Measurements from ENCODE around the gene FEN1. TPM values are rescaled to one million over a fixed set of nuclear protein-coding genes. Genes with fewer than 3 reads are reported as not detected.
A peak's percentile ranks its signal among the peaks of the same experiment; 100 is the strongest.

FEN1 gene
- total RNA-seq, 1 experiment from 2014 or later: 89.5 TPM

DNA sequence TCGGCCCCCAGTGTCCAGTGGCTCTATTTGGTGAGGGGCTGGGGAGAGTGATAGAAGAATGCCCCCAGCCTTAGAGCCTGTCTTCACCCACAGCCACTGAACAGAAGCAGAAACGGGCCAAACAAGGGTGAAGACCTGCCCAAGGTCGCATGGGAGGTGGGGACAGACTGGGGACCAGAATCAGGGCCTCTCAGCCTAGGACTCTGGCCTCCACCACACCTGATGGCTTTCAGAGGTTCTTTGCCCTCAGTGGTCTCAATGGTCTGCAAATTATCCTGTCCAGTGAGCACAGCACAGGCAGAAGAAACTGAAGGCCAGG, 44.8 kb upstream of the FEN1 start:
- no peak for ATAC-seq

More for the DNA sequence above, 44.8 kb upstream of the FEN1 start:
- intact Hi-C loops (cut with micrococcal nuclease): loop anchor here (1.0 to 2.0 kb wide), 3 partner anchors 28 to 360 kb away; no protein-coding TSS in a partner anchor
- no TSS peak for BruUV-seq (replicated peaks)
- no peaks in the 10 kb centered on the region for H4K20me1 ChIP-seq (ENCODE audit: insufficient read depth)
- TF ChIP-seq ZFX (IDR thresholded peaks at IDR 0.05) (no peak), EZH2phosphoT487 (IDR thresholded peaks at IDR 0.05; ENCODE audit: borderline replicate concordance) (no peak), ELF1 (IDR thresholded peaks at IDR 0.05; ENCODE audit: borderline replicate concordance, low read depth) (no peak), SIN3A (IDR thresholded peaks at IDR 0.05; ENCODE audit: low read depth) (no peak), SRF (IDR thresholded peaks at IDR 0.05; ENCODE audit: low read depth) (no peak), SP1 (IDR thresholded peaks at IDR 0.05; ENCODE audit: low read depth) (no peak), CEBPB (IDR thresholded peaks at IDR 0.05; ENCODE audit: low read depth) (no peak), RAD21 (IDR thresholded peaks at IDR 0.05; ENCODE audit: low read depth) (no peak), EGR1 (IDR thresholded peaks at IDR 0.05; ENCODE audit: low read depth) (no peak), POLR2AphosphoS5 (IDR thresholded peaks at IDR 0.05; ENCODE audit: low read depth, low read length) (no peak), POLR2A (IDR thresholded peaks at IDR 0.05; ENCODE audit: borderline replicate concordance, extremely low read depth, insufficient read depth, insufficient read length) (no peak), YY1 (IDR thresholded peaks at IDR 0.05; ENCODE audit: extremely low read depth, insufficient replicate concordance, low read depth, low read length) (no peak), TCF7L2 (IDR thresholded peaks at IDR 0.05; ENCODE audit: borderline replicate concordance, extremely low read depth, insufficient read depth, insufficient read length) (no peak), EZH2 (IDR thresholded peaks at IDR 0.05) (no peak), CTCF (IDR thresholded peaks at IDR 0.05 in 2 of 3, conservative IDR thresholded peaks at IDR 0.05 in 1 of 3; ENCODE audit: borderline replicate concordance in 1 of 3, insufficient read depth in 1 of 3, low read depth in 2 of 3, low read length in 2 of 3) (no peak)
- TF ChIP-seq, protein P1, sequence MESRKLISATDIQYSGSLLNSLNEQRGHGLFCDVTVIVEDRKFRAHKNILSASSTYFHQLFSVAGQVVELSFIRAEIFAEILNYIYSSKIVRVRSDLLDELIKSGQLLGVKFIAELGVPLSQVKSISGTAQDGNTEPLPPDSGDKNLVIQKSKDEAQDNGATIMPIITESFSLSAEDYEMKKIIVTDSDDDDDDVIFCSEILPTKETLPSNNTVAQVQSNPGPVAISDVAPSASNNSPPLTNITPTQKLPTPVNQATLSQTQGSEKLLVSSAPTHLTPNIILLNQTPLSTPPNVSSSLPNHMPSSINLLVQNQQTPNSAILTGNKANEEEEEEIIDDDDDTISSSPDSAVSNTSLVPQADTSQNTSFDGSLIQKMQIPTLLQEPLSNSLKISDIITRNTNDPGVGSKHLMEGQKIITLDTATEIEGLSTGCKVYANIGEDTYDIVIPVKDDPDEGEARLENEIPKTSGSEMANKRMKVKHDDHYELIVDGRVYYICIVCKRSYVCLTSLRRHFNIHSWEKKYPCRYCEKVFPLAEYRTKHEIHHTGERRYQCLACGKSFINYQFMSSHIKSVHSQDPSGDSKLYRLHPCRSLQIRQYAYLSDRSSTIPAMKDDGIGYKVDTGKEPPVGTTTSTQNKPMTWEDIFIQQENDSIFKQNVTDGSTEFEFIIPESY (IDR thresholded peaks at IDR 0.05; ENCODE audit: extremely low read depth, insufficient replicate concordance, low read length): no peak
- TF ChIP-seq, protein P2, sequence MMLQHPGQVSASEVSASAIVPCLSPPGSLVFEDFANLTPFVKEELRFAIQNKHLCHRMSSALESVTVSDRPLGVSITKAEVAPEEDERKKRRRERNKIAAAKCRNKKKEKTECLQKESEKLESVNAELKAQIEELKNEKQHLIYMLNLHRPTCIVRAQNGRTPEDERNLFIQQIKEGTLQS (IDR thresholded peaks at IDR 0.05): no peak
- no peaks in the 10 kb centered on the region for H3K9me2 ChIP-seq (ENCODE audit: insufficient read depth)
- no peaks in the 10 kb centered on the region for H3K36me3 ChIP-seq (ENCODE audit: control insufficient read depth in 1 of 2, insufficient read depth in 2 of 2, low read length in 2 of 2)
- ChIA-PET POLR2A (interaction anchor here (0.7 to 1.1 kb wide), 2 partner anchors 15 to 31 kb away, joined by 3 read pairs; no protein-coding TSS in a partner anchor), RAD21 (ENCODE audit: low non-redundant PET in 1 of 2, low total read pairs in 2 of 2, uncharacterized antibody in 2 of 2, unreplicated experiment in 2 of 2) (interaction anchor here (0.8 to 1.7 kb wide), 5 partner anchors 25 to 49 kb away, joined by 3 to 8 read pairs (median 5); no protein-coding TSS in a partner anchor), CTCF (interaction anchor here (0.7 to 2.0 kb wide), 21 partner anchors 10 to 364 kb away, joined by 3 to 20 read pairs (median 8); partner anchors contain the start of genes FEN1 and TMEM258)
- H3K4me2 ChIP-seq (ENCODE audit: low read length): peak overlapping the region; percentile 27
- H3K4me1 ChIP-seq (ENCODE audit: control insufficient read depth in 1 of 2, insufficient read depth in 2 of 2, low read length in 2 of 2): peaks cover 6 to 26% of the 10 kb centered on the region in 2 experiments; a peak in 2 of 4 replicates
- H3K27ac ChIP-seq (ENCODE audit: low read depth, low read length): peak overlapping the region; percentile 12; the same call in 1 of the 2 replicates
- no peak overlapping the region for H3K9ac ChIP-seq (ENCODE audit: low read length)
- peaks cover 3% of the 10 kb centered on the region; the same call in 1 of the 2 replicates for H3K79me2 ChIP-seq (ENCODE audit: insufficient read depth, low read length)
- DNase-seq (ENCODE audit: low read depth, low spot score): no peak
- no peak overlapping the region for H2AFZ ChIP-seq (ENCODE audit: low read depth, low read length, poor library complexity, severe bottlenecking)
- H3K4me3 ChIP-seq (replicated peaks in 1 of 2; ENCODE audit: low read depth in 1 of 2, low read length in 2 of 2): no peak overlapping the region
- H3K9me3 ChIP-seq (ENCODE audit: control insufficient read depth in 1 of 2, insufficient read depth in 1 of 2, low read depth in 1 of 2, low read length in 2 of 2): no peaks in the 10 kb centered on the region
- no peaks in the 10 kb centered on the region for H3K27me3 ChIP-seq (ENCODE audit: insufficient read depth, low read length)

Measured in HCT116 (cell line).